AG04450 (cell line): ENCODE results near the gene ASCL5. TPM values are rescaled to one million over a fixed set of nuclear protein-coding genes. Genes with fewer than 3 reads are reported as not detected.

Experiments used
- CTCF ChIA-PET: fragments of 300-600, 350-600 bp; formaldehyde crosslinking; extraction: SDS; loops from one replicate; lab custom pipeline; 2022; ENCODE audit warnings: antibody characterized with exemption, inconsistent platforms; lab: Charles Lee
- POLR2A ChIA-PET: fragments of 350-600 bp; formaldehyde crosslinking; extraction: SDS; loops from one replicate; lab custom pipeline; 2021; ENCODE audit warnings: antibody characterized with exemption, inconsistent platforms; lab: Yijun Ruan, JAX
- DNase-seq: peaks from one replicate; pipeline ENCODE4 v3.0.0-alpha.2; 2011; ENCODE audit warnings: low read depth, low spot score
- H3K27ac ChIP-seq: one replicate; pipeline ENCODE4 v1.5.1; 2012; ENCODE audit warnings: low read depth, low read length, control low read depth
- H3K27me3 ChIP-seq: one replicate; pipeline ENCODE4 v1.6.0; 2012; ENCODE audit warnings: low read length; ENCODE audit not compliant: control insufficient read depth, insufficient read depth
- H3K4me3 ChIP-seq: 2 replicates; pipeline ENCODE4 v1.5.1; 2011; ENCODE audit warnings: mild to moderate bottlenecking, low read depth, low read length, control low read depth
- H3K9me3 ChIP-seq: 2 replicates; pipeline ENCODE4 v1.5.1; 2012; ENCODE audit warnings: low read length; ENCODE audit not compliant: control insufficient read depth, insufficient read depth
- polyA plus RNA-seq: library from polyadenylated mRNA; depleted of rRNA; stranded (reverse); fragments of >200 nt; gene quantifications from 2 replicates; pipeline ENCODE4 v1.2.3, GENCODE V29; 2011
- TF ChIP-seq, protein P1 (sequence below): IDR thresholded peaks from 2 replicates; pipeline ENCODE4 v1.5.1; 2011; ENCODE audit warnings: low read depth, low read length, control low read depth, inconsistent platforms

ASCL5 gene
- polyA plus RNA-seq, 1 experiment = not detected

DNA sequence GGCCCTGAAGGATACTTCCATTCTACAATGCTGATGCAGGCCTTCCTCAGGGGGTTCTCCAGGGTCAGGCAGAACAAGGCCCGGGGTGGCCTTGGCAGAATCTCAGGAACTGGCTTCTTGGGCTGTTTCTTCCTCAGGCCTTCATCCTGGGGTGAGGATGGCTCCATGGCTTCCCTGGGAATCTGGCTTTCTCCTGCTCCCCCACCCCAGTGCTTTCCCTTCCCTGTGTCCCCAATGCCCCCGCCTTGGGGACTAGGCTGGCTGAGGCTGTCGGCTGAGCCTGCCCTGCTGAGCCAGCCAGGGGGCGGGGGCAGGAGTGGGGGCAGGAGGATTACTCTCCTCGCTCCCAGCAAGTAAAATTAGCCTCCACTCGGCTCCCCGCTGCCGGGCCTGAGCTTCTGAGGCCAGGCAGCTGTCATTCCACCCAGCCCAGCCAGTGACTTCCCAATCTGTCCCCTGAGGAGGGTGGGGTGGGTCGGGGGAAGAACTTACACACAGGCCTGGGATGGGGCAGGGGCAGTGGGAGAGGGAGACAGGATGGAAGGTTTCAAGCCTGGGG, 14.7 kb downstream of the ASCL5 start, which contains the start of gene CACNA1S:
Gene CACNA1S, minus strand, starts transcription at position 254 of the 559 bp plus-strand sequence. Its CDS starts 87 bp downstream, at position 167.
- TF ChIP-seq, protein P1, sequence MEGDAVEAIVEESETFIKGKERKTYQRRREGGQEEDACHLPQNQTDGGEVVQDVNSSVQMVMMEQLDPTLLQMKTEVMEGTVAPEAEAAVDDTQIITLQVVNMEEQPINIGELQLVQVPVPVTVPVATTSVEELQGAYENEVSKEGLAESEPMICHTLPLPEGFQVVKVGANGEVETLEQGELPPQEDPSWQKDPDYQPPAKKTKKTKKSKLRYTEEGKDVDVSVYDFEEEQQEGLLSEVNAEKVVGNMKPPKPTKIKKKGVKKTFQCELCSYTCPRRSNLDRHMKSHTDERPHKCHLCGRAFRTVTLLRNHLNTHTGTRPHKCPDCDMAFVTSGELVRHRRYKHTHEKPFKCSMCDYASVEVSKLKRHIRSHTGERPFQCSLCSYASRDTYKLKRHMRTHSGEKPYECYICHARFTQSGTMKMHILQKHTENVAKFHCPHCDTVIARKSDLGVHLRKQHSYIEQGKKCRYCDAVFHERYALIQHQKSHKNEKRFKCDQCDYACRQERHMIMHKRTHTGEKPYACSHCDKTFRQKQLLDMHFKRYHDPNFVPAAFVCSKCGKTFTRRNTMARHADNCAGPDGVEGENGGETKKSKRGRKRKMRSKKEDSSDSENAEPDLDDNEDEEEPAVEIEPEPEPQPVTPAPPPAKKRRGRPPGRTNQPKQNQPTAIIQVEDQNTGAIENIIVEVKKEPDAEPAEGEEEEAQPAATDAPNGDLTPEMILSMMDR = no peak
- peaks cover 38% of the 10 kb centered on the region for H3K27me3 ChIP-seq
- ChIA-PET CTCF (interaction anchor here (2.6 to 4.6 kb wide), 3 partner anchors 26 to 140 kb away, joined by 13 to 64 read pairs (median 53); no protein-coding TSS in a partner anchor), POLR2A (no interaction called here)
- no peak within 1 kb of the TSS for H3K27ac ChIP-seq
- no peaks in the 10 kb centered on the region; the same call in 1 of the 2 replicates for H3K9me3 ChIP-seq
- DNase-seq = no peak
- H3K4me3 ChIP-seq = no peak within 1 kb of the TSS

DNA sequence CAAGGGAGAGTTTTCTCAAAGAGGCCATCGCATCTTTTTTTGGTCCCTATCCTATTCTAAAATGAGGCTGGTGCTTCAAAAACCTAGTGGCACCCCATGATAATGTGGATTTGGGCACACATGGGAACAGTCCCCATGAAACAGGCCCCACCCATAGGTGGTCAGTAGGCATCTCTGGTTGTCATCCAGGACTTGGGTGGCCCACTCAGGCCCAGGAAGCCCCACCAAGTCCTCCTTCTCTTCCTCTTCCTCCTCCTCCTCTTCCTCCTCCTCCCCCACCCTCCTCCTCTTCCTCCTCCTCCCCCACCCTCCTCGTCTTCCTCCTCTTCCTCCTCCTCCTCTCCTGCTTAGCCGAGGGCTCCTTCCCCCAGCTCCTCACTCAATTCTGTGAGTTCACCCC, 15.3 kb downstream of the ASCL5 start:
- Histone ChIP-seq H3K4me3 (no peak overlapping the region), H3K27ac (no peak overlapping the region), H3K9me3 (no peaks in the 10 kb centered on the region; the same call in 1 of the 2 replicates), H3K27me3 (peaks cover 41% of the 10 kb centered on the region)
- DNase-seq = no peak
- TF ChIP-seq, protein P1 = no peak
- ChIA-PET POLR2A (no interaction called here), CTCF (interaction anchor here (1.0 to 3.6 kb wide), 2 partner anchors 26 to 140 kb away, joined by 3 to 64 read pairs; no protein-coding TSS in a partner anchor)

DNA sequence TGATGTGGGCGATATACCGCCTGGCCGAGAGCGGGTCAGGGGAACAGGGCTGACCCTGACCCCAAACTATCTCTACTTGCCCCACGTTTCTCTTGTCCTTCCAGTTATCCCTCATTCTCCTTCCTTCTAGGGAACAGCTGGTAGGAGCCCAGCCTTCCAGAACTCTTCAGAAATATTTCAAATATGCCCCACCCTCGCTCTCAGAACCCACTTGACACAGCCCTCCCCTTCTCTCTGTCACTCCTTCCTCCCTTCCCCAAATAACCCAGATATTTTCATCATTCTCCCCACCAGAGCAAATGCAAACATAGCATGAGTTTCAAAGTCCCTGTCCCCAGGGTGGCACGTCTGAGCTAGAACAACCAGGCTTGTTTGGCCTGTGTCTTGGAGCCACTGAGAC, 15.8 kb downstream of the ASCL5 start:
- H3K27ac ChIP-seq = no peak overlapping the region
- no peak for DNase-seq
- H3K9me3 ChIP-seq = no peaks in the 10 kb centered on the region; the same call in 1 of the 2 replicates
- H3K27me3 ChIP-seq = peaks cover 43% of the 10 kb centered on the region
- ChIA-PET POLR2A (no interaction called here), CTCF (interaction anchor here (1.0 to 3.6 kb wide), 2 partner anchors 25 to 139 kb away, joined by 3 to 64 read pairs; no protein-coding TSS in a partner anchor)
- TF ChIP-seq, protein P1 = no peak
- no peak overlapping the region for H3K4me3 ChIP-seq

DNA sequence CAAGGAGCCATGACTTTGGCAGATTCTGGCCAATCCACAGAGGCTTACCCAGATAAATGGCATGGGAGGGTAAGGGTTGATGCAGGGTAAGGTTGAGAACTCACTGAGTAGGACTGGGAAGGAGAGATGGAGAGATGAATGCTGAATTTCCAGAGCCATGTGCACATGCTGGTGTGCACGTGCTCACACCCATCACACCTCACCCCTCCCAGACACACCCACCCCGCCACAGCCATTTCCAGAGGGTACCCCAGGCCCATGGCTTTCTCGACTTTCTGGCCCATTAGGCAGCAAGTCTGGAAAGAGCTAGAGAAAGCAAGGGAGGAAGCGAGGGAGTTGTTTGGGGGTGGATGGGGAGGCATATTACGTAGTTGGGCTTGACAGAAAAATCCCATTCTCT, 16.4 kb downstream of the ASCL5 start:
- Histone ChIP-seq H3K27ac (no peak overlapping the region), H3K9me3 (no peaks in the 10 kb centered on the region; the same call in 1 of the 2 replicates), H3K4me3 (no peak overlapping the region), H3K27me3 (peaks cover 41% of the 10 kb centered on the region)
- TF ChIP-seq, protein P1 = no peak
- ChIA-PET POLR2A (no interaction called here), CTCF (no interaction called here)
- DNase-seq = no peak

DNA sequence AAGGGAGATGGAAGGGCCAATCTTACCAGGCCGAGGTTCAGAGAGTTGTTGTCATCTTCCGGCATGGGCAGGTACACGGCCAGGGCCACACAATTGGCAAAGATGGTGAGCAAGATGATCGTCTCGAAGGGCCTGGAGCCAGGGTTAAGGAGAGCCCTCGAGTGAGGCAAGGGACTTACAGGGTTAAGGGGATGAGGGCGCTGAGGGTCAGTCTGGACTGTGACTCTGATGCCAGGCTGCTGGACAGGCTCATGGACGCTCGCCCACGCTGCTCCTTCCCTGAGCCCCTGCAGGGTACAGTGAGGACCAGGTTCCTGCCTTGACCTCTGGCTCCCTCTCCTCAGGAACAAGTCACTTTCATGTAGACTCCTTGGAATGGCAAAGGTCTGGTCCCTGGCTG, 16.8 kb downstream of the ASCL5 start:
- POLR2A ChIA-PET = no interaction called here
- Histone ChIP-seq H3K27me3 (peaks cover 40% of the 10 kb centered on the region), H3K9me3 (no peaks in the 10 kb centered on the region; the same call in 1 of the 2 replicates), H3K4me3 (no peak overlapping the region), H3K27ac (no peak overlapping the region)
- TF ChIP-seq, protein P1 = no peak
- DNase-seq = no peak
- CTCF ChIA-PET = no interaction called here
